ENCODE measurements around the gene MRTO4. TPM values are rescaled to one million over a fixed set of nuclear protein-coding genes. Genes with fewer than 3 reads are reported as not detected.
A peak's percentile ranks its signal among the peaks of the same experiment; 100 is the strongest.

The MRTO4 gene
- total and polyA plus RNA-seq, 2 of the 13 experiments (the other 11 are each of a cell fraction or from before 2014, with no cell fraction given), result 28.1 to 59.2 TPM

- TF ChIP-seq ZNF205 (CRISPR knock-in tag; IDR thresholded peaks at IDR 0.05) (no peak), HBP1 (CRISPR knock-in tag; IDR thresholded peaks at IDR 0.05; ENCODE audit: low read depth) (0 out of 2 replicates have a peak, but pooled peaks have one; percentile 58), ZFX (CRISPR knock-in tag; IDR thresholded peaks at IDR 0.05; ENCODE audit: low read depth) (no peak), MED8 (CRISPR knock-in tag; IDR thresholded peaks at IDR 0.05; ENCODE audit: insufficient replicate concordance) (no peak), SALL1 (CRISPR knock-in tag; IDR thresholded peaks at IDR 0.05) (peak; percentile 34; the same call in 1 of the 2 replicates), ZFAT (CRISPR knock-in tag; conservative IDR thresholded peaks at IDR 0.05) (no peak), ELF3 (CRISPR knock-in tag; IDR thresholded peaks at IDR 0.05) (peak; percentile 71), SP4 (CRISPR knock-in tag; IDR thresholded peaks at IDR 0.05) (no peak), NR2F6 (IDR thresholded peaks at IDR 0.05) (peak; percentile 68), NR2F6 (CRISPR knock-in tag; IDR thresholded peaks at IDR 0.05) (peak; percentile 65), CERS6 (CRISPR knock-in tag; IDR thresholded peaks at IDR 0.05) (no peak), SMARCC2 (IDR thresholded peaks at IDR 0.05) (no peak), THRA (CRISPR knock-in tag; IDR thresholded peaks at IDR 0.05; ENCODE audit: borderline replicate concordance) (peak; percentile 31; the same call in 1 of the 2 replicates), ZNF609 (CRISPR knock-in tag; IDR thresholded peaks at IDR 0.05; ENCODE audit: borderline replicate concordance) (peak; percentile 55; the same call in 1 of the 2 replicates), SP140L (CRISPR knock-in tag; IDR thresholded peaks at IDR 0.05; ENCODE audit: borderline replicate concordance) (no peak), PLRG1 (conservative IDR thresholded peaks at IDR 0.05) (no peak), ELF4 (CRISPR knock-in tag; IDR thresholded peaks at IDR 0.05; ENCODE audit: borderline replicate concordance) (no peak), KAT7 (CRISPR knock-in tag; IDR thresholded peaks at IDR 0.05; ENCODE audit: borderline replicate concordance) (no peak), ZBTB38 (CRISPR knock-in tag; IDR thresholded peaks at IDR 0.05) (no peak), ZNF580 (CRISPR knock-in tag; IDR thresholded peaks at IDR 0.05; ENCODE audit: borderline replicate concordance, low read depth) (no peak), ATF3 (CRISPR knock-in tag; IDR thresholded peaks at IDR 0.05) (peak; percentile 87)
These were observed 28.4 kb upstream of the MRTO4 start (continued) for GRCh38 chr1:19222979-19223824.
